Breast epithelium (tissue), 3 donors: Measurements from ENCODE around the gene ERGIC3.

Experiments
- POLR2AphosphoS5 ChIP-seq, 3 donors: sonication (generic); formaldehyde crosslinking; IDR thresholded peaks; one replicate each; pipeline ENCODE4 v1.6.1; 2017; ENCODE audit warnings: antibody characterized with exemption in 3 of 3
- TF ChIP-seq, protein P1 (sequence below), 3 donors: fragments of 450-650 bp; IDR thresholded peaks; one replicate each; pipeline ENCODE4 v1.5.1; 2016 to 2017; ENCODE audit warnings: antibody characterized with exemption in 3 of 3, mild to moderate bottlenecking in 3 of 3, moderate library complexity in 3 of 3

- TF ChIP-seq, protein P1, sequence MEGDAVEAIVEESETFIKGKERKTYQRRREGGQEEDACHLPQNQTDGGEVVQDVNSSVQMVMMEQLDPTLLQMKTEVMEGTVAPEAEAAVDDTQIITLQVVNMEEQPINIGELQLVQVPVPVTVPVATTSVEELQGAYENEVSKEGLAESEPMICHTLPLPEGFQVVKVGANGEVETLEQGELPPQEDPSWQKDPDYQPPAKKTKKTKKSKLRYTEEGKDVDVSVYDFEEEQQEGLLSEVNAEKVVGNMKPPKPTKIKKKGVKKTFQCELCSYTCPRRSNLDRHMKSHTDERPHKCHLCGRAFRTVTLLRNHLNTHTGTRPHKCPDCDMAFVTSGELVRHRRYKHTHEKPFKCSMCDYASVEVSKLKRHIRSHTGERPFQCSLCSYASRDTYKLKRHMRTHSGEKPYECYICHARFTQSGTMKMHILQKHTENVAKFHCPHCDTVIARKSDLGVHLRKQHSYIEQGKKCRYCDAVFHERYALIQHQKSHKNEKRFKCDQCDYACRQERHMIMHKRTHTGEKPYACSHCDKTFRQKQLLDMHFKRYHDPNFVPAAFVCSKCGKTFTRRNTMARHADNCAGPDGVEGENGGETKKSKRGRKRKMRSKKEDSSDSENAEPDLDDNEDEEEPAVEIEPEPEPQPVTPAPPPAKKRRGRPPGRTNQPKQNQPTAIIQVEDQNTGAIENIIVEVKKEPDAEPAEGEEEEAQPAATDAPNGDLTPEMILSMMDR (IDR thresholded peaks at IDR 0.05): no peak
- no peak for TF ChIP-seq POLR2AphosphoS5 (IDR thresholded peaks at IDR 0.05)
These were observed 57.9 kb downstream of the ERGIC3 start for GRCh38 chr20:35599776-35600120.
